Astrocyte of the spinal cord (primary cell): ENCODE data around the gene KDSR.

Source experiments
- DNase-seq: peaks from one replicate; pipeline ENCODE4 v3.0.0; 2011; ENCODE audit warnings: low read depth, low spot score
- H3K4me3 ChIP-seq: 2 replicates; pipeline ENCODE4 v1.5.1; 2011; ENCODE audit warnings: low read depth, mild to moderate bottlenecking, low read length, moderate library complexity
- in situ Hi-C: cut with HindIII; loops from 2 replicates; pipeline ENCODE4 v1.10.0; 2017; ENCODE audit warnings: low sequenced_read_pairs
- TF ChIP-seq, protein P1 (sequence below): IDR thresholded peaks from 2 replicates; pipeline ENCODE4 v1.5.1; 2012; ENCODE audit warnings: low read depth, mild to moderate bottlenecking, low read length, inconsistent platforms

Gene KDSR

DNA sequence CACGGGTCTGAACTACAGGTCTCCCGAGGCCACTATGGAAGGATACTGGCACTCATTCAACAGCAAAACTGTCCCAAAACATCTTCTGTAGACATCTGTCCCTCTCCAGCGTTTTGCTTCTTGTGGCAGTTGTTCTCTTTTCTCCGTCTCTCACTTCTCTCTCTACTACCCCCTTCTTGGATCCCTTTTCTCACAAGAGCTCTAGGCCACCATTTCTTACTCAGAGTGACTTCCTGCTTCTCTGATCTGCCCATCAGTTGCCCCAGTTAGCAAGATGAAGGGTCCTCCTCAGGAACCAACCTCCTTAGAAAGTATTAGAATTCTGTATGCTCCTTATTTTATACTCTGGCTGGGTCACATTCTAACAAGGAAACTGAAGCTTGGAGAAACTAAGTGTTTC is 80.1 kb downstream of the KDSR start:
- in situ Hi-C loops: no loop called here
- TF ChIP-seq, protein P1, sequence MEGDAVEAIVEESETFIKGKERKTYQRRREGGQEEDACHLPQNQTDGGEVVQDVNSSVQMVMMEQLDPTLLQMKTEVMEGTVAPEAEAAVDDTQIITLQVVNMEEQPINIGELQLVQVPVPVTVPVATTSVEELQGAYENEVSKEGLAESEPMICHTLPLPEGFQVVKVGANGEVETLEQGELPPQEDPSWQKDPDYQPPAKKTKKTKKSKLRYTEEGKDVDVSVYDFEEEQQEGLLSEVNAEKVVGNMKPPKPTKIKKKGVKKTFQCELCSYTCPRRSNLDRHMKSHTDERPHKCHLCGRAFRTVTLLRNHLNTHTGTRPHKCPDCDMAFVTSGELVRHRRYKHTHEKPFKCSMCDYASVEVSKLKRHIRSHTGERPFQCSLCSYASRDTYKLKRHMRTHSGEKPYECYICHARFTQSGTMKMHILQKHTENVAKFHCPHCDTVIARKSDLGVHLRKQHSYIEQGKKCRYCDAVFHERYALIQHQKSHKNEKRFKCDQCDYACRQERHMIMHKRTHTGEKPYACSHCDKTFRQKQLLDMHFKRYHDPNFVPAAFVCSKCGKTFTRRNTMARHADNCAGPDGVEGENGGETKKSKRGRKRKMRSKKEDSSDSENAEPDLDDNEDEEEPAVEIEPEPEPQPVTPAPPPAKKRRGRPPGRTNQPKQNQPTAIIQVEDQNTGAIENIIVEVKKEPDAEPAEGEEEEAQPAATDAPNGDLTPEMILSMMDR: no peak
- no peak overlapping the region for H3K4me3 ChIP-seq
- DNase-seq: no peak

GRCh38 chr18:63284827-63285733 is 81.9 kb downstream of the KDSR start:
- no peak for DNase-seq
- H3K4me3 ChIP-seq: no peak overlapping the region
- in situ Hi-C loops: no loop called here
- TF ChIP-seq, protein P1: no peak

DNA sequence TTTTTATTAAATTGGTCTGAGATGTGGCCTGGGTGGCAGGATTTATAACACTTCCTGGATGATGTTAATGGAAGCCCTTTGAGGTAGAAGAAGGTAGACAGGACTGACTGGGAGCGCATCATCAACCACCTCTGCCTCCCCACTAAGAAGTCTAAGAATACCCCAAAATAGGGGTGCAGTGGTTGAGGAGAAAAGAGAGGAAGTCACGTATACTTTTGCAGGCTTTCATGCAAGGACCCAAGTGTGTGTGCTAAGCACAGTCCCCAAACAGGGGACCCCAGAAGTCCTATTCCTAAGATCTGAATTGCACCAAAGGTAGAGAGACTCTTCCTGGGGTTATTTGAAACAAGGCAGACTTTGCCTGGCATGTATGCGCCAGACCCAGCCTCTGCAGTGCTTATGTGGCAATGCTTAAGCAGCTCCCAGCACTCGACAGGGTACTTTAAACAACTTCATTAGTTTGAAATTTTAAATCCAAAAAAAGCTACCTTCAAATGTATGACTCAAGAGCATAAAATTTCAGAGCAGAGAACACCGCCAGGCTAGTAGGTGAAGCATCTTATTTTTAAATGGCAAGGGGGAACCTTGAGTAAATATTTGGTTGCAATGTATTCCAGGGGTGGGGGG is 82.7 kb downstream of the KDSR start:
- no peak overlapping the region for H3K4me3 ChIP-seq
- in situ Hi-C loops: no loop called here
- TF ChIP-seq, protein P1: no peak
- DNase-seq: no peak

- no peak for DNase-seq
- in situ Hi-C loops: no loop called here
- TF ChIP-seq, protein P1: no peak
- H3K4me3 ChIP-seq: no peak overlapping the region
These were observed 83.5 kb downstream of the KDSR start for GRCh38 chr18:63283305-63284094.

DNA sequence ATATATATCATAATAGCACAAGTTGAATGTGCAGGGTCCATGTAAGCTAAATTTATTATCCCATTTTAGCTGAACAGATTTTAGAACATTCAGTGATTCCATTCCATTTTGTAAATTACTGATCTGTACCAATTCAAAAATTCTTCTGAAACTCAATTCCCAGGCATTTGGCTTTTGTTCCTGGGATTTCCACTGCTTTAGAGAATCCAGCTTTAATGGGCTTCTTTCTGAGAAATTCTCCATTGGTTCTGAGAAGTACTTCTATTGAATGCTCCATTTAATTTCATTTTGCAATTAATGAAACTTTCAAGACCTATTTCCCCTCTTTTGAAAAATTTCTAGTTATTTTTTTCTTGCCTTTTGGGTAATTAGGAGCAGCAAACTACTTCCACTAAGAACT is 84.2 kb downstream of the KDSR start:
- H3K4me3 ChIP-seq: no peak overlapping the region
- no peak for DNase-seq
- TF ChIP-seq, protein P1: no peak
- in situ Hi-C loops: no loop called here
